Right atrium auricular region (tissue), 2 donors: ENCODE results near the gene PPP1R9B. TPM values are rescaled to one million over a fixed set of nuclear protein-coding genes. Genes with fewer than 3 reads are reported as not detected.

Source experiments
- DNase-seq: peaks from one replicate; pipeline ENCODE4 v3.0.0-alpha.2; 2019; ENCODE audit warnings: low spot score
- H3K27ac ChIP-seq, 2 donors: fragments of 200-600 bp; sonication (generic); 1 replicate in 1 of 2; 2 replicates in 1 of 2; pipeline ENCODE4 v1.5.1; 2016 to 2019
- H3K27me3 ChIP-seq, 2 donors: fragments of 200-600 bp; sonication (generic); one replicate each; pipeline versions ENCODE4 v1.5.1 to v1.6.0; 2017 to 2019
- H3K36me3 ChIP-seq: fragments of 200-600 bp; sonication (generic); one replicate; pipeline ENCODE4 v1.5.1; 2016
- H3K4me1 ChIP-seq, 2 donors: fragments of 200-600 bp; sonication (generic); one replicate each; pipeline versions ENCODE4 v1.5.1 to v1.6.0; 2017 to 2019
- H3K4me3 ChIP-seq, 2 donors: fragments of 200-600 bp; sonication (generic); 1 replicate in 1 of 2; 2 replicates in 1 of 2; pipeline ENCODE4 v1.5.1; 2017 to 2019; ENCODE audit warnings: mild to moderate bottlenecking in 1 of 2, moderate library complexity in 1 of 2
- H3K9me3 ChIP-seq, 2 donors: fragments of 200-600 bp; sonication (generic); one replicate each; pipeline ENCODE4 v1.5.1; 2019
- total RNA-seq, 2 donors: library from RNA; depleted of rRNA; stranded (reverse); fragments of >200 nt; gene quantifications; one replicate each; pipeline ENCODE4 v1.1.0, GENCODE V29; 2016
- TF ChIP-seq, protein P1 (sequence below), 2 donors: fragments of 200-600 bp; sonication (generic); IDR thresholded peaks; one replicate each; pipeline ENCODE4 v1.5.1; 2019; ENCODE audit warnings: antibody characterized with exemption in 2 of 2

The PPP1R9B gene
- total RNA-seq, 2 donors from 2014 or later, result 16.9 to 24.2 TPM

DNA sequence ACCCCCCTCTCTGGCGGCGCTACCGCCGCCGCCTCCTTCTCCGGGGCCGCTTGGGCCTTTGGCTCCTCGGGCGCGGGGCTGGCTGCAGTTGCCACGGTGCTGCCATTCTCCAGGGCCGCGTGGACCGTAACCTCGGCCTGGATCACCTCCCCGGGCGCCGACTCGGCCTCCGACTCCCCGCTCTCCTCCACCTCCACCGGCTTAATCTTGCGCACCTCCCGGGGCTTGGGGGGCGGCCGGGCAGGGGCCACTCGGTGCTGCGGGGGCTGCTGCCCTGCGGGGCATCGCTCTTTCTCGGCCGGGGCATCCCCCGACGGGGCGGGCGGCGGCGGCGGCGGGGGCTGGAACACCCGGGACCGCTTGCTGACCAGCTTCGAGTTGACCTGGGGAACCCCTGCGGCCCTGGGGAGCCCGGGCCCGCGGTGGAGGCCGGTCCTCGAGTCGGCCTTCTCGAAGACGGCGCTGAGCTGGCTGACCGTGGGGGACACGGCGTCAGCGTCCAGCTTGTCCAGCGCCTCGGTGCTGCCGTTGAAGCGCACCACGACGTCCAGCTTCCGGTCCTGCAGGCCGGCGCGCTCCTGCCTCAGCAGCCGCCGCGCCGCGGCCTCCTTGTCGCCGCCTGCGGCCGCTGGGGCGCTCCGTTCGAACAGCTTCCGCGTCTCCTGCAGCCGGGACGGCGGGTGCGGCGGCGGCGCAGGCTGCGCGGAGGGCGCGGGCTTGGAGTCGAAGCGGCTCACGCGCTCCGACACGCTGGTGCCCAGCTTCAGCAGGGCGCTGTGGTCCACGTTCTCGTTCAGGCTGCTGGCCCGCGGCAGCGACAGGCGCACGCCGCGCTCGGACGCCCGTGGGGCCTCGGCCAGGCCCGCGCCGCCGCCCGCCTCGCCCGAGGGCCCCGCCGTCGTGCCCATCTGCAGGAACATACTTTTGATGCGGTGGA lies 792 bp downstream of the PPP1R9B start:
- Histone ChIP-seq H3K9me3 (no peaks in the 10 kb centered on the region), H3K27ac (peak overlapping the region; percentile 94 to 95), H3K36me3 (peaks cover 4% of the 10 kb centered on the region), H3K27me3 (no peaks in the 10 kb centered on the region), H3K4me1 (peaks cover 0 to 87% of the 10 kb centered on the region in 2 donors), H3K4me3 (peak overlapping the region; percentile 78 to 87)
- no peak for DNase-seq
- TF ChIP-seq, protein P1, sequence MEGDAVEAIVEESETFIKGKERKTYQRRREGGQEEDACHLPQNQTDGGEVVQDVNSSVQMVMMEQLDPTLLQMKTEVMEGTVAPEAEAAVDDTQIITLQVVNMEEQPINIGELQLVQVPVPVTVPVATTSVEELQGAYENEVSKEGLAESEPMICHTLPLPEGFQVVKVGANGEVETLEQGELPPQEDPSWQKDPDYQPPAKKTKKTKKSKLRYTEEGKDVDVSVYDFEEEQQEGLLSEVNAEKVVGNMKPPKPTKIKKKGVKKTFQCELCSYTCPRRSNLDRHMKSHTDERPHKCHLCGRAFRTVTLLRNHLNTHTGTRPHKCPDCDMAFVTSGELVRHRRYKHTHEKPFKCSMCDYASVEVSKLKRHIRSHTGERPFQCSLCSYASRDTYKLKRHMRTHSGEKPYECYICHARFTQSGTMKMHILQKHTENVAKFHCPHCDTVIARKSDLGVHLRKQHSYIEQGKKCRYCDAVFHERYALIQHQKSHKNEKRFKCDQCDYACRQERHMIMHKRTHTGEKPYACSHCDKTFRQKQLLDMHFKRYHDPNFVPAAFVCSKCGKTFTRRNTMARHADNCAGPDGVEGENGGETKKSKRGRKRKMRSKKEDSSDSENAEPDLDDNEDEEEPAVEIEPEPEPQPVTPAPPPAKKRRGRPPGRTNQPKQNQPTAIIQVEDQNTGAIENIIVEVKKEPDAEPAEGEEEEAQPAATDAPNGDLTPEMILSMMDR (IDR thresholded peaks at IDR 0.05), result peak in 1 of 2 donors; percentile 29

GRCh38 chr17:50149091-50149416 lies 1.4 kb downstream of the PPP1R9B start:
- no peak for DNase-seq
- TF ChIP-seq, protein P1 (IDR thresholded peaks at IDR 0.05), result no peak
- Histone ChIP-seq H3K4me1 (peaks cover 0 to 82% of the 10 kb centered on the region in 2 donors), H3K27ac (peak overlapping the region; percentile 94 to 95), H3K36me3 (peaks cover 11% of the 10 kb centered on the region), H3K27me3 (no peaks in the 10 kb centered on the region), H3K4me3 (peak overlapping the region; percentile 78 to 87), H3K9me3 (no peaks in the 10 kb centered on the region)

- H3K27ac ChIP-seq, result peak overlapping the region; percentile 94 to 95
- TF ChIP-seq, protein P1 (IDR thresholded peaks at IDR 0.05), result no peak
- H3K4me3 ChIP-seq, result peak overlapping the region; percentile 78 to 87
- H3K9me3 ChIP-seq, result no peaks in the 10 kb centered on the region
- no peak for DNase-seq
- H3K4me1 ChIP-seq, result peaks cover 0 to 76% of the 10 kb centered on the region in 2 donors
- H3K27me3 ChIP-seq, result no peaks in the 10 kb centered on the region
- peaks cover 17% of the 10 kb centered on the region for H3K36me3 ChIP-seq
Measured at GRCh38 chr17:50148226-50149090, 2.0 kb downstream of the PPP1R9B start.

DNA sequence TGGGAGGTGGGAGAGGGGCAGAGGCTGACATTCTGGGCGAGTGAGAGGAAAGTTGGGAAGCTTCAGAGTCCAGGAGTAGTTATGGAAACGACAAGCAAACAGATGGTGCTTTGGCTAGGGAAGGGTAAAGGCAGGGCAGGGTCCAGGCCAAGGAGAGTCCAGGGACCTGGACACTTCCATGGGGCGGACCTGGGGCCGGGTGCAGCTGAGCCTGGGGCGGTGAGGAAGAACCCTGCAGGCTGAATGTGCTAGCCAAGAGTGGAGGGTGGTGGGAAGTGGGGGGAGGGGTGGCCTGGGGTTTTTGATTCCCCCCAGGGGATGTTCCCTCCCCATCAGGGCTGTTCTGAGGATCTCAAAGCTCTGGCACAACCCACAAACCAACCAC lies 2.6 kb downstream of the PPP1R9B start:
- Histone ChIP-seq H3K4me1 (peaks cover 0 to 74% of the 10 kb centered on the region in 2 donors), H3K36me3 (peaks cover 23% of the 10 kb centered on the region), H3K9me3 (no peaks in the 10 kb centered on the region), H3K27me3 (no peaks in the 10 kb centered on the region), H3K27ac (peak overlapping the region; percentile 94 to 95), H3K4me3 (peak overlapping the region; percentile 78 to 87)
- no peak for DNase-seq
- TF ChIP-seq, protein P1 (IDR thresholded peaks at IDR 0.05), result no peak

- Histone ChIP-seq H3K27me3 (no peaks in the 10 kb centered on the region), H3K4me3 (peak overlapping the region; percentile 78 to 87), H3K36me3 (peaks cover 30% of the 10 kb centered on the region), H3K27ac (peak overlapping the region; percentile 94 to 95), H3K4me1 (peaks cover 0 to 74% of the 10 kb centered on the region in 2 donors), H3K9me3 (no peaks in the 10 kb centered on the region)
- TF ChIP-seq, protein P1 (IDR thresholded peaks at IDR 0.05), result no peak
- DNase-seq, result no peak
Measured at GRCh38 chr17:50146927-50147665, 3.4 kb downstream of the PPP1R9B start.
